ENCODE results near the gene EMD.

EMD gene

DNA sequence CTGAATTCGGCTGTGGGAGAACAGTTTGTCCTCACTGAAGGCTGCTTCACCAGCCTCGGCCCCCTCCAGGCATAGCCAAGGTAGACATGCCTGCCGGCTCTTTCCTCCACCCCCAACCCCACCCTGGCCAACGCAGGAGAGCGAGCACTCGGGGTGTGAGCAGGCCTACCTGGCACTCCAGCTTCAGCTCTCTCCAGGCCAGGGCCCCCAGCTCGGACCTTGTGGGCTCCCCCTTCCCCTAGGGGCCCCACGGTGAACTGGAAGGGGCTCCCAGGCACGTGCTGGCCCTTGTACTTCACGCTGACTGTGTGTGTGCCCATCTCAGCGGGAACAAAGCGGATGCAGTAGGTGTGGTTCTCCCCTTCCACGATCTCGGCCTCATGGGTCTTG lies 27.1 kb upstream of the EMD start:
- no peak for DNase-seq (ENCODE audit: low spot score)
- Histone ChIP-seq H3K27ac (peak overlapping the region in 1 of 2 donors; percentile 46), H3K4me3 (no peak overlapping the region)
- TF ChIP-seq, protein P1, sequence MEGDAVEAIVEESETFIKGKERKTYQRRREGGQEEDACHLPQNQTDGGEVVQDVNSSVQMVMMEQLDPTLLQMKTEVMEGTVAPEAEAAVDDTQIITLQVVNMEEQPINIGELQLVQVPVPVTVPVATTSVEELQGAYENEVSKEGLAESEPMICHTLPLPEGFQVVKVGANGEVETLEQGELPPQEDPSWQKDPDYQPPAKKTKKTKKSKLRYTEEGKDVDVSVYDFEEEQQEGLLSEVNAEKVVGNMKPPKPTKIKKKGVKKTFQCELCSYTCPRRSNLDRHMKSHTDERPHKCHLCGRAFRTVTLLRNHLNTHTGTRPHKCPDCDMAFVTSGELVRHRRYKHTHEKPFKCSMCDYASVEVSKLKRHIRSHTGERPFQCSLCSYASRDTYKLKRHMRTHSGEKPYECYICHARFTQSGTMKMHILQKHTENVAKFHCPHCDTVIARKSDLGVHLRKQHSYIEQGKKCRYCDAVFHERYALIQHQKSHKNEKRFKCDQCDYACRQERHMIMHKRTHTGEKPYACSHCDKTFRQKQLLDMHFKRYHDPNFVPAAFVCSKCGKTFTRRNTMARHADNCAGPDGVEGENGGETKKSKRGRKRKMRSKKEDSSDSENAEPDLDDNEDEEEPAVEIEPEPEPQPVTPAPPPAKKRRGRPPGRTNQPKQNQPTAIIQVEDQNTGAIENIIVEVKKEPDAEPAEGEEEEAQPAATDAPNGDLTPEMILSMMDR (IDR thresholded peaks at IDR 0.05) = no peak

DNA sequence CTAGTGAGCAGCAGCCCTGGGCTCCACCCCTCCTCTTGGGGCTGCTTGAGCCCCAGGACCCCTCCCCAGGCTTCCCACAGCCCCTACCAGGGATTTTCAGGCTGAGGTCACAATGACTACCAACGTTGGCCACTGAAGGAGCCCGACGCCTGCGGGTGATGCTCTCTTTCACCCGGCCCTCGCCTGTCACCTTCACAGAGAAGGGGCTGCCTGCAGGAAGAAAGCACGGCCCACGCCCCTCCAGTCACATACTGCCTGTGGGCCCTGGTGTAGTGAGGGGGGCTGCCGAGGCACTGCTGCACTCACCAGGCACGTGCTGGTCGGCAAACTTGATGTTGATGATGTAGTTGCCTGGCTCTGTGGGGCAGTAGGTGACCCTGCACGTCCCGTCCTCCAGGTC lies 26.6 kb upstream of the EMD start:
- TF ChIP-seq, protein P1 (IDR thresholded peaks at IDR 0.05) = no peak
- Histone ChIP-seq H3K4me3 (no peak overlapping the region), H3K27ac (peak overlapping the region in 1 of 2 donors; percentile 46)
- DNase-seq (ENCODE audit: low spot score) = no peak

DNA sequence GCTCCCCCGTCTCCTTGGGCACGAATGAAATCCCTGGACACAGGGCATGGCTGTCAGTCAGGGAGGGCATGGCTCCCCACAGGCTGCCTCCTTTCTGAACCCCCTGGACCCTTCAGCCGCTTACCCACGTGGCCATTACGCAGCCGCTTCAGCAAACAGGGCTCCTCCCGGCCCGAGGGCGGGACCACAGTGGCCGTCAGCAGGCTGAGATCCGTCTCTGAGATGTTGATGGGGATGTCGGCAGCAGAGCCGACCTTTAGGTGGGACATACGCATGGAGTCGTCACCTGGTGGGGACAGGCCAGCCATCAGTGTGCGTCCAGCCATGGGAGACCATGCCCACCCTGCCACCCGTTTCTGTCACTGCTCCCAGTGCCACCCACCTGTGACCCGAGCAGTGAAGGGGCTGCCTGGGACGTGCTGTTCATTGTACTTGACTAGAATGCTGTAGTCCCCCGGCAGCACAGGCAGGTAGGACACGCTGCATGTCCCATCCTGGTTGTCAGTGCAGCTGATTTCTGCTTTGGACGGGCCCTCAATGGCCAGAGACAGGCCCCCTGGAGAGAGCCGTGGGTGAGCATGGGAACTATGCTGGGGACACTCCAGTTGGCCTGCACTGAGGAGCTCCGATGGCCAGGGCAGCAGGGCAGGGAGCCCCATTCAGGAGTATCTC lies 25.8 kb upstream of the EMD start:
- H3K27ac ChIP-seq = peak overlapping the region in 1 of 2 donors; percentile 46
- H3K4me3 ChIP-seq = no peak overlapping the region
- no peak for DNase-seq (ENCODE audit: low spot score)
- TF ChIP-seq, protein P1 (IDR thresholded peaks at IDR 0.05) = no peak

DNA sequence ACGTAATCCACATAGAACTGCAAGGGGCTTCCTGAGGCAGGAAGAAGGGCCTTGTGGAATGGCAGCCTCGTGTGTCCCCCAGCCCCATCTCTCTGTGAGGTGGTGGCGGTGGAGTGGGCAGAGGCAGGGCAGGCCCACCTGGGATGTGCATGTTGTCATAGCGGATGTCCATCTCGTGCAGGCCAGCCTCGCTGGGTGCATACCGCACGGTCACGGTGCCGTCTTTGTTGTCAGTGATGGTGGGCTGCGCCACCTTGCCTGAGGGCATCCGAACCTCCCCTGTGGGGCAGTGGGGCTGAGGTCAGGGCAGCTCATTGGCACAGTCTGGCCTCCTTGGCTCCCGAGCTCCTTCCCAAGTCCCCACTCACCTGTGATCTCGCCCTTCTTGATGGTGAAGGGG lies 25.1 kb upstream of the EMD start:
- no peak for DNase-seq (ENCODE audit: low spot score)
- TF ChIP-seq, protein P1 (IDR thresholded peaks at IDR 0.05) = no peak
- Histone ChIP-seq H3K4me3 (no peak overlapping the region), H3K27ac (peak overlapping the region in 1 of 2 donors; percentile 46)

DNA sequence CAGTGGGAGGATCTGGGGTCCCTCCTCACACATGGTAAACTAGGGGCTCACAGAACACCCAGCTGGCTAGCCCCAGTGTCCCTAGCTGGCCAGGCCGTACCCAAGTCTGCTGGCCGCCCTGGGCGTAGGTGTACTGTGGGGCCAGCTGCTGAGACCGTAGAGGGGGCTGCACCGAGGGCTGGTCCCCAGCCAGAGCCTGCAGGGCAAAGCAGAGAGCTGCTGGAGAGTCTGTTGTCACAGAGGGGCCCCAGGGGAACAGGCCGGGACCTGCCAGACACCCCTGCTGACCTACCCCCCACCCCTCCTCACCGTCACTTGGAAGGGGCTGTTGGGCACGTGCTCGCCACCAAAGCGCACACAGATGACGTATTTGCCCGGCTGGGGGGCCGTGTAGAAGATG lies 24.6 kb upstream of the EMD start:
- Histone ChIP-seq H3K27ac (peak overlapping the region in 1 of 2 donors; percentile 46), H3K4me3 (no peak overlapping the region)
- TF ChIP-seq, protein P1 (IDR thresholded peaks at IDR 0.05) = no peak
- no peak for DNase-seq (ENCODE audit: low spot score)

DNA sequence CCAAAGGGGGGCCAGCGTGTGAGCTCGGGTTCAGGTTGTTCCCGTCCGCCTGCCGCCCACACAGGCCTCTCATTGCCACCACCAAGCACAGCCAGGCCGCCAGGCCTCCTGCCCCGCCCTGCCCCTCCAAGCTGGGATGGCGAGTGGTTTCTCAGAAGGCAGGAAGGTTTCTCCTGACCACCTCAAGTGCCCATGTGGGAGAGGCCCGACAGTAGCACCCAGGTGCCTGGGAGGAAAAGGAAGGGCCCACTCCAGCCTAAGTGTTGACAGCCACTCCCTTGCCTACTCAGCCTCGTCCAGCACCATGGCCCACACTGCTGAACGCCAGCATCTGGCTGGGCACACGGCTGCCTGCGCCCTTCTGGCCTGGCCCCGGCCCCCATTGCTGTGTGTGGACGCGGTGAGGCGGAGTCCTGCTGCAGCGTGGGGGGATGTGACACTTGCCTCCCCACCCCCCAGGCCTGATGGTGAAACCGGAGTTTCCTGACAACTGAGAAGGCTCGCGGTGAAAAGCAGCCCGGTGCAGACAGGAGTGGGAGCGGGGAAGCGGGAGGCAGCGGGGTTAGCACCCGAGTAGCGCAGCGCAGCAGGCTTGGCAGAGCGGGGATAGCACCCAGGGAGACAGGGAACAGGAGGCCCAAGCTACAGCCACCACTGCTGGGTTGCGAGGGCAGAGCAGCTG lies 23.9 kb upstream of the EMD start:
- TF ChIP-seq, protein P1 (IDR thresholded peaks at IDR 0.05) = no peak
- no peak for DNase-seq (ENCODE audit: low spot score)
- H3K27ac ChIP-seq = peak overlapping the region in 1 of 2 donors; percentile 72
- H3K4me3 ChIP-seq = no peak overlapping the region

DNA sequence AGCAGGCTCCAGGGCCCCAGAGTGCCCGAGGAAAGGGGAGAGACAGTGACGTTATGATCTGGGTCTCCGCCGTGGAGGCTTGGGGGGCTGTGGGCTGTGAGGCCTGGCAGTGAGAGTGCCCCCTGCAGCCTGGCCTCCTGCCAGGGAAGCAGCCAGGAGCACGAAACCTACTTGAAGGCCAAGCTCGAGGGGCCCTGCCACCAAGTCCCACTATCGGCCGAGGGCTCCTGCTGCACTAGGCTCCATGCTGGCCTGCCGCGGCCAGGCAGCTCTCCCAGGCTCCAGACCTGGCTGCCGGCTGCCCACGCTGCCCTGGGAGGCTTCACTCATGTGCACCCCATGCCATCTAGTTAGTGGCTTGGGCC lies 23.3 kb upstream of the EMD start:
- TF ChIP-seq, protein P1 (IDR thresholded peaks at IDR 0.05) = no peak
- Histone ChIP-seq H3K27ac (peak overlapping the region in 1 of 2 donors; percentile 72), H3K4me3 (peak overlapping the region; percentile 17)
- DNase-seq (ENCODE audit: low spot score) = no peak

Measured in coronary artery (tissue), 2 donors.